Measurements from ENCODE around the gene RASGRF1. TPM values are rescaled to one million over a fixed set of nuclear protein-coding genes. Genes with fewer than 3 reads are reported as not detected.

The RASGRF1 gene, protein sequence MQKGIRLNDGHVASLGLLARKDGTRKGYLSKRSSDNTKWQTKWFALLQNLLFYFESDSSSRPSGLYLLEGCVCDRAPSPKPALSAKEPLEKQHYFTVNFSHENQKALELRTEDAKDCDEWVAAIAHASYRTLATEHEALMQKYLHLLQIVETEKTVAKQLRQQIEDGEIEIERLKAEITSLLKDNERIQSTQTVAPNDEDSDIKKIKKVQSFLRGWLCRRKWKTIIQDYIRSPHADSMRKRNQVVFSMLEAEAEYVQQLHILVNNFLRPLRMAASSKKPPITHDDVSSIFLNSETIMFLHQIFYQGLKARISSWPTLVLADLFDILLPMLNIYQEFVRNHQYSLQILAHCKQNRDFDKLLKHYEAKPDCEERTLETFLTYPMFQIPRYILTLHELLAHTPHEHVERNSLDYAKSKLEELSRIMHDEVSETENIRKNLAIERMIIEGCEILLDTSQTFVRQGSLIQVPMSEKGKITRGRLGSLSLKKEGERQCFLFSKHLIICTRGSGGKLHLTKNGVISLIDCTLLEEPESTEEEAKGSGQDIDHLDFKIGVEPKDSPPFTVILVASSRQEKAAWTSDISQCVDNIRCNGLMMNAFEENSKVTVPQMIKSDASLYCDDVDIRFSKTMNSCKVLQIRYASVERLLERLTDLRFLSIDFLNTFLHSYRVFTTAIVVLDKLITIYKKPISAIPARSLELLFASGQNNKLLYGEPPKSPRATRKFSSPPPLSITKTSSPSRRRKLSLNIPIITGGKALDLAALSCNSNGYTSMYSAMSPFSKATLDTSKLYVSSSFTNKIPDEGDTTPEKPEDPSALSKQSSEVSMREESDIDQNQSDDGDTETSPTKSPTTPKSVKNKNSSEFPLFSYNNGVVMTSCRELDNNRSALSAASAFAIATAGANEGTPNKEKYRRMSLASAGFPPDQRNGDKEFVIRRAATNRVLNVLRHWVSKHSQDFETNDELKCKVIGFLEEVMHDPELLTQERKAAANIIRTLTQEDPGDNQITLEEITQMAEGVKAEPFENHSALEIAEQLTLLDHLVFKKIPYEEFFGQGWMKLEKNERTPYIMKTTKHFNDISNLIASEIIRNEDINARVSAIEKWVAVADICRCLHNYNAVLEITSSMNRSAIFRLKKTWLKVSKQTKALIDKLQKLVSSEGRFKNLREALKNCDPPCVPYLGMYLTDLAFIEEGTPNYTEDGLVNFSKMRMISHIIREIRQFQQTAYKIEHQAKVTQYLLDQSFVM (N-terminal part only)
- total RNA-seq (9.4 and 10.1 TPM in 2 replicates), polyA plus RNA-seq (0.78 and 1.0 TPM in 2 replicates), polyA minus RNA-seq (2.1 and 2.2 TPM in 2 replicates)
- 0.51 TPM for total RNA-seq (2013)

DNA sequence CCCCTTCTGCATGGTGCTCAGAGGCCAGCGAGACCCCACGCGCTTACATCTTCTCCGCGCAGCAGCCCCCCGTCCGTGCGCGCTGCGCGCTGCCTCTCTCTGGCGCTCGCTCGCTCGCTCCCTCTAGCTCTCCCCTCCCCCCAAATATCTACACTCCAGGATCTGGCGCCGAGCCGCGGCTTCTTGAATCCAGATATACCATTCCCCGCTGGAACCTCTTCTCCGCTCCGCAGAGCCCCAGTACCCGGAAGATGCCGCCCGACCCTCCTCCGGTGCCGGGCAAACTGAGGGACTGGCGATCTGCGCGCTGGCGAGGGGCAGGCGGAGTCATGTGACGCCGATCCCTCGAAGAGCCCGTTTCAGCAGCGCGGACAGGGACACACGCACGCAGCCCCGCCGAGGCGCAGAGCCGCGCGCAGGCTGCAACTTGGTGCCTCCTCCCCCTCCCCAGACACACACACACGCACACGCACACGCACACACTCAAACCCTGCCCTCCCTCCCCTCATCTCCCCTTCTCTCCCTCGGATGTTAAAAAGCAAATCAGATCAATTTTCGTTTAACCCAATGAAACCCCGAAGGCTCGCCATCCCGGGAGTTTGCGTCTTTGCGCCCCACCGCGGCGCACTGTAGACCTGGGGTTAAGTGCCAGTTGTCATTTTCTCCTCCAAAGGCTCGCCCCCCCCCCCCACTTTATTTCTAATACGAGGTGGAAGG lies at the start of gene RASGRF1:
RASGRF1 (minus strand) TSS at position 294 of the 717 bp plus-strand sequence; CDS start at position 12, 282 bp downstream.
- H3K9me3 Mint-ChIP-seq (ENCODE audit: insufficient read depth): no peaks in the 10 kb centered on the region

More for the DNA sequence above, at the start of gene RASGRF1:
- POLR2A ChIA-PET: interaction anchor here (0.7 kb wide), 1 partner anchor 146 kb away, joined by 3 read pairs; the partner anchor contains the start of gene CTSH
- H3K36me3 ChIP-seq (replicated peaks in 1 of 2; ENCODE audit: control extremely low read depth in 1 of 2, control insufficient read depth in 1 of 2, extremely low read depth in 1 of 2, insufficient read depth in 2 of 2, low read length in 1 of 2): no peaks in the 10 kb centered on the region
- peak within 1 kb of the TSS; percentile 35 for H3K9ac ChIP-seq (ENCODE audit: low read length)
- no peaks in the 10 kb centered on the region for H4K20me1 ChIP-seq (ENCODE audit: control insufficient read depth, insufficient read depth, low read length, poor library complexity, severe bottlenecking)
- DNase-seq (peak; percentile 25), ATAC-seq (ENCODE audit: low read depth) (no peak)
- H3K4me3 ChIP-seq (ENCODE audit: control extremely low read depth in 1 of 5, extremely low read depth in 1 of 5, insufficient read depth in 1 of 5, low read depth in 2 of 5, low read length in 4 of 5): peak within 1 kb of the TSS in 3 of 5 experiments; percentile 15 to 33 (median 19)
- H3K27me3 ChIP-seq (replicated peaks in 1 of 4; ENCODE audit: control extremely low read depth in 1 of 4, control insufficient read depth in 3 of 4, insufficient read depth in 4 of 4, low read length in 3 of 4): peaks cover 0 to 76% (median 23%) of the 10 kb centered on the region in 4 experiments
- TF ChIP-seq EZH2 (IDR thresholded peaks at IDR 0.05; ENCODE audit: borderline replicate concordance, insufficient read depth, low read depth, low read length, poor library complexity, severe bottlenecking): no peak
- TF ChIP-seq, protein P1, sequence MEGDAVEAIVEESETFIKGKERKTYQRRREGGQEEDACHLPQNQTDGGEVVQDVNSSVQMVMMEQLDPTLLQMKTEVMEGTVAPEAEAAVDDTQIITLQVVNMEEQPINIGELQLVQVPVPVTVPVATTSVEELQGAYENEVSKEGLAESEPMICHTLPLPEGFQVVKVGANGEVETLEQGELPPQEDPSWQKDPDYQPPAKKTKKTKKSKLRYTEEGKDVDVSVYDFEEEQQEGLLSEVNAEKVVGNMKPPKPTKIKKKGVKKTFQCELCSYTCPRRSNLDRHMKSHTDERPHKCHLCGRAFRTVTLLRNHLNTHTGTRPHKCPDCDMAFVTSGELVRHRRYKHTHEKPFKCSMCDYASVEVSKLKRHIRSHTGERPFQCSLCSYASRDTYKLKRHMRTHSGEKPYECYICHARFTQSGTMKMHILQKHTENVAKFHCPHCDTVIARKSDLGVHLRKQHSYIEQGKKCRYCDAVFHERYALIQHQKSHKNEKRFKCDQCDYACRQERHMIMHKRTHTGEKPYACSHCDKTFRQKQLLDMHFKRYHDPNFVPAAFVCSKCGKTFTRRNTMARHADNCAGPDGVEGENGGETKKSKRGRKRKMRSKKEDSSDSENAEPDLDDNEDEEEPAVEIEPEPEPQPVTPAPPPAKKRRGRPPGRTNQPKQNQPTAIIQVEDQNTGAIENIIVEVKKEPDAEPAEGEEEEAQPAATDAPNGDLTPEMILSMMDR (IDR thresholded peaks at IDR 0.05): no peak
- no peaks in the 10 kb centered on the region for H3K79me2 ChIP-seq (ENCODE audit: control insufficient read depth, insufficient read depth, low read length)
- no peak within 1 kb of the TSS for H3K27ac ChIP-seq (ENCODE audit: low read length in 2 of 2)
- peaks cover 15% of the 10 kb centered on the region for H3K4me1 Mint-ChIP-seq
- WGBS (ENCODE audit: insufficient coverage): 5% methylated on average over 52 of the region's 61 CpGs
- intact Hi-C loops (cut with micrococcal nuclease): no loop called here
- peak within 1 kb of the TSS; percentile 38 for H2AFZ ChIP-seq (ENCODE audit: insufficient read depth, low read depth, low read length, poor library complexity, severe bottlenecking)
- H3K27ac Mint-ChIP-seq: no peak within 1 kb of the TSS
- H3K9me3 ChIP-seq (ENCODE audit: control extremely low read depth in 1 of 3, control insufficient read depth in 2 of 3, insufficient read depth in 1 of 3, low read length in 2 of 3): peaks cover 0 to 9% (median 0%) of the 10 kb centered on the region in 3 donors
- CTCF ChIA-PET: no interaction called here
- peaks cover 65% of the 10 kb centered on the region for H3K27me3 Mint-ChIP-seq
- peak within 1 kb of the TSS; percentile 69 for H3K4me2 ChIP-seq (replicated peaks; ENCODE audit: low read depth, low read length, poor library complexity, severe bottlenecking)
- H3K4me3 Mint-ChIP-seq: peak within 1 kb of the TSS; percentile 71
- H3K4me1 ChIP-seq (ENCODE audit: control insufficient read depth in 2 of 2, insufficient read depth in 2 of 2, low read length in 2 of 2): peaks cover 20 to 28% of the 10 kb centered on the region in 2 donors

Data from B cell (primary cell).